ENCODE results near the gene EDNRA. TPM values are rescaled to one million over a fixed set of nuclear protein-coding genes. Genes with fewer than 3 reads are reported as not detected.
A peak's percentile ranks its signal among the peaks of the same experiment; 100 is the strongest.

The EDNRA gene
- total RNA-seq, 1 experiment from 2014 or later = 36.5 TPM

- no peak for DNase-seq (ENCODE audit: low read depth)
Measured at GRCh38 chr4:147542229-147542990, 61.5 kb downstream of the EDNRA start.

- DNase-seq (ENCODE audit: low read depth) = peak; percentile 48
Measured at GRCh38 chr4:147543034-147543433, 62.1 kb downstream of the EDNRA start.

GRCh38 chr4:147546349-147546748 lies 65.5 kb downstream of the EDNRA start:
- DNase-seq (ENCODE audit: low read depth) = peak; percentile 90

GRCh38 chr4:147547314-147548056 lies 66.6 kb downstream of the EDNRA start:
- peak; percentile 75 for DNase-seq (ENCODE audit: low read depth)

- DNase-seq (ENCODE audit: low read depth) = no peak
Measured at GRCh38 chr4:147548256-147548655, 67.4 kb downstream of the EDNRA start.

- peak; percentile 99 for DNase-seq (ENCODE audit: low read depth)
Measured at GRCh38 chr4:147550626-147551246, 69.8 kb downstream of the EDNRA start.

GRCh38 chr4:147560625-147561024 lies 79.7 kb downstream of the EDNRA start:
- DNase-seq (ENCODE audit: low read depth) = peak; percentile 59

GRCh38 chr4:147566762-147567161 lies 85.9 kb downstream of the EDNRA start:
- no peak for DNase-seq (ENCODE audit: low read depth)

GRCh38 chr4:147567276-147567675 lies 86.4 kb downstream of the EDNRA start:
- DNase-seq (ENCODE audit: low read depth) = no peak

- DNase-seq (ENCODE audit: low read depth) = no peak
Measured at GRCh38 chr4:147570616-147571015, 89.7 kb downstream of the EDNRA start.

- DNase-seq (ENCODE audit: low read depth) = no peak
Measured at GRCh38 chr4:147571036-147571770, 90.3 kb downstream of the EDNRA start.

GRCh38 chr4:147576084-147576483 lies 95.2 kb downstream of the EDNRA start:
- DNase-seq (ENCODE audit: low read depth) = no peak

GRCh38 chr4:147578051-147578476 lies 97.2 kb downstream of the EDNRA start:
- DNase-seq (ENCODE audit: low read depth) = peak; percentile 99

GRCh38 chr4:147578593-147578992 lies 97.7 kb downstream of the EDNRA start:
- no peak for DNase-seq (ENCODE audit: low read depth)

- DNase-seq (ENCODE audit: low read depth) = peak; percentile 41
Measured at GRCh38 chr4:147580396-147580795, 99.5 kb downstream of the EDNRA start.

GRCh38 chr4:147581606-147582350 lies 100.9 kb downstream of the EDNRA start:
- DNase-seq (ENCODE audit: low read depth) = no peak

- peak; percentile 46 for DNase-seq (ENCODE audit: low read depth)
Measured at GRCh38 chr4:147582386-147583060, 101.6 kb downstream of the EDNRA start.

GRCh38 chr4:147583876-147584275 lies 103.0 kb downstream of the EDNRA start:
- DNase-seq (ENCODE audit: low read depth) = no peak

- no peak for DNase-seq (ENCODE audit: low read depth)
Measured at GRCh38 chr4:147586032-147586431, 105.1 kb downstream of the EDNRA start.

- no peak for DNase-seq (ENCODE audit: low read depth)
Measured at GRCh38 chr4:147586637-147587036, 105.7 kb downstream of the EDNRA start.

Measured in LHCN-M2 (cell line).